MM.1S (cell line): Measurements from ENCODE around the gene LANCL1.

Source experiments
- DNase-seq: peaks from one replicate; pipeline ENCODE4 v3.0.0-alpha.2; 2015
- H2AFZ ChIP-seq: fragments of 300-600 bp; sonication (generic); 2 replicates; pipeline ENCODE4 v1.6.0; 2016; ENCODE audit warnings: antibody characterized with exemption, low read length
- H3F3A ChIP-seq: fragments of 300-600 bp; sonication (generic); 2 replicates; pipeline ENCODE4 v1.6.1; 2016; ENCODE audit warnings: mild to moderate bottlenecking, antibody characterized with exemption, low read length, moderate library complexity, mixed read lengths; ENCODE audit not compliant: insufficient read depth
- H3K27ac ChIP-seq: fragments of 300-600 bp; sonication (generic); 2 replicates; pipeline ENCODE4 v1.5.1; 2016; ENCODE audit warnings: mild to moderate bottlenecking, low read length
- H3K27me3 ChIP-seq: fragments of 300-600 bp; sonication (generic); replicated peaks from 2 replicates; pipeline ENCODE4 v1.6.0; 2016; ENCODE audit warnings: low read length; ENCODE audit not compliant: insufficient read depth
- H3K36me3 ChIP-seq: fragments of 300-600 bp; sonication (generic); replicated peaks from 2 replicates; pipeline ENCODE4 v1.6.1; 2016; ENCODE audit warnings: mild to moderate bottlenecking, low read length, mixed read lengths; ENCODE audit not compliant: insufficient read depth
- H3K4me1 ChIP-seq: fragments of 300-600 bp; sonication (generic); 2 replicates; pipeline ENCODE4 v1.6.1; 2016; ENCODE audit warnings: low read length, mixed read lengths
- H3K4me2 ChIP-seq: fragments of 300-600 bp; sonication (generic); 2 replicates; pipeline ENCODE4 v1.6.0; 2016; ENCODE audit warnings: low read depth, low read length
- H3K4me3 ChIP-seq: fragments of 300-600 bp; sonication (generic); 2 replicates; pipeline ENCODE4 v1.5.1; 2016; ENCODE audit warnings: low read length, mixed read lengths
- H3K79me2 ChIP-seq: fragments of 300-600 bp; sonication (generic); 2 replicates; pipeline ENCODE4 v1.6.1; 2016; ENCODE audit warnings: mixed run types, low read length, mixed read lengths
- H3K9ac ChIP-seq: fragments of 300-600 bp; sonication (generic); 2 replicates; pipeline ENCODE4 v1.6.1; 2016; ENCODE audit warnings: low read length, mixed read lengths
- H3K9me2 ChIP-seq: fragments of 300-600 bp; sonication (generic); replicated peaks from 2 replicates; pipeline ENCODE4 v1.6.1; 2016; ENCODE audit warnings: mild to moderate bottlenecking, low read length, mixed read lengths; ENCODE audit not compliant: insufficient read depth
- H3K9me3 ChIP-seq: fragments of 300-600 bp; sonication (generic); replicated peaks from 2 replicates; pipeline ENCODE4 v1.6.1; 2016; ENCODE audit warnings: mild to moderate bottlenecking, low read length, mixed read lengths; ENCODE audit not compliant: insufficient read depth
- H4K20me1 ChIP-seq: fragments of 300-600 bp; sonication (generic); 2 replicates; pipeline ENCODE4 v1.6.1; 2016; ENCODE audit warnings: mild to moderate bottlenecking, low read length, moderate library complexity, mixed read lengths; ENCODE audit not compliant: insufficient read depth
- EZH2 ChIP-seq: fragments of 300-600 bp; sonication (generic); optimal IDR thresholded peaks from 2 replicates; pipeline ENCODE3; 2017; ENCODE audit warnings: low read depth, mild to moderate bottlenecking, antibody characterized with exemption, low read length, mixed read lengths
- EZH2phosphoT487 ChIP-seq: fragments of 300-600 bp; sonication (generic); IDR thresholded peaks from 2 replicates; pipeline ENCODE4 v1.6.1; 2018; ENCODE audit warnings: antibody characterized with exemption, low read length
- TF ChIP-seq, protein P1 (sequence below): fragments of 300-600 bp; sonication (generic); IDR thresholded peaks from 2 replicates; pipeline ENCODE4 v1.5.1; 2016; ENCODE audit warnings: antibody characterized with exemption, low read length, mixed read lengths

The LANCL1 gene

DNA sequence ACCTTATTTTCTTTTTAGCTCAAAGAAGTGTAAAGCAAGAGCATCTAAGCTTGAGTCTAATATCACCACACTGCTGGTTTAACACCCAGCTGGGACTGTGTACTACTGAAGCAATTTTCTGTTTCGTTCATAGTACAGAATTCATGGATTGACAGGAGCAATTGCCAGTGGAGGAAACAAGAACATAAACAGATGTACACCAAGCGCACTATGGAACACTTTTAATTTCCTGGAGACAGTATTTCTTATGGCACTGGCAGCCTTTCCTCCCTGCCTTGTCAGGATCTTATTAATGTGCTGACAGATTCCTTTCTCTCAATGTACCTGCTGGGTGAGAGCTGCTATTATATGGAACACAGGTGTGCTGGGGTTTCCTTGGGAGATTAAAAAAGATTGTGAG is 4.2 kb upstream of the LANCL1 start:
- Histone ChIP-seq H3K9me2 (no peaks in the 10 kb centered on the region), H4K20me1 (no peaks in the 10 kb centered on the region), H3K4me3 (no peak overlapping the region), H3K4me1 (0 out of 2 replicates have a peak, but pooled peaks cover under 1% of the 10 kb centered on the region), H3K27ac (no peak overlapping the region), H3K9ac (no peak overlapping the region), H3K9me3 (no peaks in the 10 kb centered on the region), H3F3A (no peaks in the 10 kb centered on the region), H3K79me2 (no peaks in the 10 kb centered on the region), H3K4me2 (no peak overlapping the region), H3K36me3 (no peaks in the 10 kb centered on the region), H3K27me3 (no peaks in the 10 kb centered on the region), H2AFZ (no peak overlapping the region)
- DNase-seq = no peak
- TF ChIP-seq, protein P1, sequence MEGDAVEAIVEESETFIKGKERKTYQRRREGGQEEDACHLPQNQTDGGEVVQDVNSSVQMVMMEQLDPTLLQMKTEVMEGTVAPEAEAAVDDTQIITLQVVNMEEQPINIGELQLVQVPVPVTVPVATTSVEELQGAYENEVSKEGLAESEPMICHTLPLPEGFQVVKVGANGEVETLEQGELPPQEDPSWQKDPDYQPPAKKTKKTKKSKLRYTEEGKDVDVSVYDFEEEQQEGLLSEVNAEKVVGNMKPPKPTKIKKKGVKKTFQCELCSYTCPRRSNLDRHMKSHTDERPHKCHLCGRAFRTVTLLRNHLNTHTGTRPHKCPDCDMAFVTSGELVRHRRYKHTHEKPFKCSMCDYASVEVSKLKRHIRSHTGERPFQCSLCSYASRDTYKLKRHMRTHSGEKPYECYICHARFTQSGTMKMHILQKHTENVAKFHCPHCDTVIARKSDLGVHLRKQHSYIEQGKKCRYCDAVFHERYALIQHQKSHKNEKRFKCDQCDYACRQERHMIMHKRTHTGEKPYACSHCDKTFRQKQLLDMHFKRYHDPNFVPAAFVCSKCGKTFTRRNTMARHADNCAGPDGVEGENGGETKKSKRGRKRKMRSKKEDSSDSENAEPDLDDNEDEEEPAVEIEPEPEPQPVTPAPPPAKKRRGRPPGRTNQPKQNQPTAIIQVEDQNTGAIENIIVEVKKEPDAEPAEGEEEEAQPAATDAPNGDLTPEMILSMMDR = no peak
- TF ChIP-seq EZH2 (no peak), EZH2phosphoT487 (no peak)

GRCh38 chr2:210480079-210480478 is 3.5 kb upstream of the LANCL1 start:
- Histone ChIP-seq H3K36me3 (no peaks in the 10 kb centered on the region), H3K9ac (no peak overlapping the region), H2AFZ (no peak overlapping the region), H3K4me3 (no peak overlapping the region), H3K27me3 (no peaks in the 10 kb centered on the region), H3K79me2 (peaks cover 4% of the 10 kb centered on the region; the same call in 1 of the 2 replicates), H3K4me2 (no peak overlapping the region), H3K9me2 (no peaks in the 10 kb centered on the region), H3F3A (no peaks in the 10 kb centered on the region), H3K4me1 (0 out of 2 replicates have a peak, but pooled peaks cover 4% of the 10 kb centered on the region), H3K27ac (no peak overlapping the region), H3K9me3 (no peaks in the 10 kb centered on the region), H4K20me1 (no peaks in the 10 kb centered on the region)
- no peak for DNase-seq
- TF ChIP-seq, protein P1 = no peak
- TF ChIP-seq EZH2phosphoT487 (no peak), EZH2 (no peak)

DNA sequence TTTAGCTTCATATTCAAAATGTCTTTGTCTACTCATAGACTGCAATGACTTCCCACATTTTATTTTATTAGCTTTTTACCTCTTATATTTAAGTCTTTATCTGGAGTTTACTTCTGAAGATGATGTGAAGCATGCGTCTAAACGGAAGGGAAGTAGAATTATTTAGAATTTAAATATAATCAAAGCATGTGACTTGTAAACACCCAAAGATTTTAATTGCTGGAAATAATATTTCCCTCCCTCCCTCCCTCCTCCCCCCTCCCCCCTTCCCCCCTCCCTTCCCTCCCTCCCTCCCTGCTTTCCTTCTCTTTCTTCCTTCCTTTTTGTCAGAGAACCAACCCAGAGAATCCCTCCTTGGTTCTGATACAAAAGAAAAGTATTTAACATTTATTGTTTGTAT is 2.1 kb upstream of the LANCL1 start:
- Histone ChIP-seq H3K9me2 (no peaks in the 10 kb centered on the region), H3F3A (no peaks in the 10 kb centered on the region), H3K4me1 (0 out of 2 replicates have a peak, but pooled peaks cover 4% of the 10 kb centered on the region), H2AFZ (no peak overlapping the region), H3K36me3 (no peaks in the 10 kb centered on the region), H3K4me3 (no peak overlapping the region), H3K4me2 (no peak overlapping the region), H3K9ac (no peak overlapping the region), H3K27ac (no peak overlapping the region), H3K79me2 (peaks cover 4% of the 10 kb centered on the region; the same call in 1 of the 2 replicates), H3K9me3 (no peaks in the 10 kb centered on the region), H4K20me1 (no peaks in the 10 kb centered on the region), H3K27me3 (no peaks in the 10 kb centered on the region)
- TF ChIP-seq, protein P1 = no peak
- no peak for TF ChIP-seq EZH2
- TF ChIP-seq EZH2phosphoT487 = no peak
- DNase-seq = no peak
